Activated gamma-delta T cell treated with anti-CD3 and anti-CD28 coated beads, Interleukin-2, amount 50 U/mL, for 16 hours (primary cell): ENCODE results near the gene JAZF1.

Source experiments
- DNase-seq: peaks from one replicate; pipeline ENCODE4 v3.0.0-alpha.2; 2020; ENCODE audit warnings: low read depth

JAZF1 gene

GRCh38 chr7:28106321-28106829 is 74.2 kb downstream of the JAZF1 start:
- DNase-seq = no peak

GRCh38 chr7:28105234-28105633 is 75.4 kb downstream of the JAZF1 start:
- no peak for DNase-seq

- DNase-seq = no peak
Observed at GRCh38 chr7:28104811-28105210, 75.8 kb downstream of the JAZF1 start.

GRCh38 chr7:28104041-28104541 is 76.5 kb downstream of the JAZF1 start:
- DNase-seq = no peak

DNA sequence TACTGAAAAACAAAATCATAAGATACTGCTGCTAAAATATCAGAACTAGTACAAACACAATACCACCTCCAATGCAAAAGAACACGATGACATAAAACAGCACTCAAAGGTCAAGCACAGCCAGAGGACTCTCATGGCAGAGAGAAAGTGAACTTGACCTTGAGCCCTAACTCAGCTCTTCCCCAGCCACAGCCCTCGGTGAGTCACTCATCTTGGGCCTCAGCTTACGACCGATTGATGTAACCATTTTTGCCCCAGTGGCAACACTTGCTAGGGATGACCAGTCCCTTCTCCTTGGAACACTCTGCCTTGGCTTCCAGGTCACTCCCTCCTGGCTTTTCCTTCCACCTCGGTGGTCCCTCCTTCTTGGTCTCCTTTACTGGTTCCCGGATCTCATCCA is 77.8 kb downstream of the JAZF1 start:
- no peak for DNase-seq

DNA sequence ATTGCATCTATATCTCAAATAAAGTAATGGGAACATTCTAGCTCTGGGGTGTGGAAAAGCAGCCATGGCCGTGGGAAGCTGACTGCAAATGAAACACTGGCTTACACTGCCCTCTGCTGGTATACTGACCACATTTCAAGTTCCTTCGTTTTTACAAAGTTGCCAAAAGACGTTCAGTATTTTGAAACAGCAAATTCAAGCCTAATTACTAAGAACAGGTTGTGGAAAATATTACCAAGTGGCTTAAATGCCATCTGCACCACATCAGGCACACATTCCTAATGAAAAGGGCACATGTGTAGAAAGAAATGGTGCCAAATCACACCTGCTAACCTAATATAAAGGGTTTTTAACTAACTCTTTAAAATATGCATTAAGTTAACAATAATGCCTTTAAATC is 83.9 kb downstream of the JAZF1 start:
- DNase-seq = peak; percentile 17

DNA sequence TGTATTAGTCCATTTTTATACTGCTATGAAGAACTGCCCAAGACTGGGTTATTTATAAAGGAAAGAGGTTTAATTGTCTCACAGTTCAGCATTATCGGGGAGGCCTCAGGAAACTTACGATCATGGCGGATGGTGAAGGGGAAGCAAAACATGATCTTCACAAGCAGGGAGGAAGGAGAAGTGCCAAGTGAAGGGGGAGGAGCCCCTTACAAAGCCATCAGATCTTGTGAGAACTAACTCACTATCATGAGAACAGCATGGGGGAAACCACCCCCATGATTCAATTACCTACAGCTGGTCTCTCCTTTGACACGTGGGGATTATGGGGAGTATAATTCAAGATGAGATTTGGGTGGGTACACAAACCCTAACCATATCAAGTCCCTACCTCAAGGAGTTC is 85.4 kb downstream of the JAZF1 start:
- no peak for DNase-seq

DNA sequence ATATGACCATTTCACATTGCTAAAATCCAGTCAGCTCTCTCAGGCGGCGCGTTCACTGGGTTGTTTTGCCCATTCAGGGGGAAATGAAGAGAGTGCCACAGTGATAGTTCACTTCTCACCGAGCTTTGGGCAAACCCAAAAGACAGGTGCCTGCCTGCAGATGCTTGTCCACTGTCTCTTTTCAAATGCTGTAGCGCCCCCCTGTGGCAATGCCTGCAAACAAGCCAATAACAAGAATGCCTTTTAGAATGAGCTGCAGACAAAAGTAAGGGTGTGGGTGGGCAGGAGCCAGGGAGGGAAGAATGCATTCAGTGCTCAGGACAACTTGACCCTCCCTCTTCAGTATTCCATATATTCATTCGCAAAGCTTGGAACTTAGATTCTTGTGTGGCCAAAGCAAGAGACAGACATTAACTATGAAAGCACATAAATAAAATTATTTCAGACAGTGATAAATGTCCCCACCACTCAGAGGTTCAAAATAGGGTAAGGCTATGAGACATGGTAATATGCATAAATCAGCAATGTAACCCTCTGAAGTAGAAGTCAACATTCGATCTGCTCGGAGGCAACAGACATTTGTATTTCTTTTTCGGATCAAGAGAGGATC is 86.9 kb downstream of the JAZF1 start:
- DNase-seq = no peak

DNA sequence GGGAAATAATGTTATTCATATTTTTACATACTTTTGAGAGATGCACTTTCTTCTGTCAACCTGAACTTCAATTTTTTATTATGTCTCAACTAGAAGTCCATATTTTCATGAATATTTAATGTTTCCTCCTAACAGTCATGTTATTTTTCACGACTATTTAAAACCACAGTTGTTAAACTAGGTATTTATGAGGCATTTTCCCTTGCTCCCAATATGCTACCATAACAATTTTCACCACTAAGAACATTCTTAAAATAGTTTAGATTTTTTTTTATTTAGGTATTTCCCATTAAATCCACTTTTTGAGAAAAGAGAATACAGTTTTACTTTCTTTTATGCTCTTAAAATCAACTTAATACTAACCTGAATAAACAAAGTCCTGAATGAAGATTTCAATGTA is 89.4 kb downstream of the JAZF1 start:
- DNase-seq = no peak

- DNase-seq = no peak
Observed at GRCh38 chr7:28088901-28089714, 91.5 kb downstream of the JAZF1 start.

GRCh38 chr7:28088032-28088431 is 92.6 kb downstream of the JAZF1 start:
- no peak for DNase-seq

- no peak for DNase-seq
Observed at GRCh38 chr7:28086198-28086597, 94.4 kb downstream of the JAZF1 start.

- no peak for DNase-seq
Observed at GRCh38 chr7:28083998-28084985, 96.3 kb downstream of the JAZF1 start.

DNA sequence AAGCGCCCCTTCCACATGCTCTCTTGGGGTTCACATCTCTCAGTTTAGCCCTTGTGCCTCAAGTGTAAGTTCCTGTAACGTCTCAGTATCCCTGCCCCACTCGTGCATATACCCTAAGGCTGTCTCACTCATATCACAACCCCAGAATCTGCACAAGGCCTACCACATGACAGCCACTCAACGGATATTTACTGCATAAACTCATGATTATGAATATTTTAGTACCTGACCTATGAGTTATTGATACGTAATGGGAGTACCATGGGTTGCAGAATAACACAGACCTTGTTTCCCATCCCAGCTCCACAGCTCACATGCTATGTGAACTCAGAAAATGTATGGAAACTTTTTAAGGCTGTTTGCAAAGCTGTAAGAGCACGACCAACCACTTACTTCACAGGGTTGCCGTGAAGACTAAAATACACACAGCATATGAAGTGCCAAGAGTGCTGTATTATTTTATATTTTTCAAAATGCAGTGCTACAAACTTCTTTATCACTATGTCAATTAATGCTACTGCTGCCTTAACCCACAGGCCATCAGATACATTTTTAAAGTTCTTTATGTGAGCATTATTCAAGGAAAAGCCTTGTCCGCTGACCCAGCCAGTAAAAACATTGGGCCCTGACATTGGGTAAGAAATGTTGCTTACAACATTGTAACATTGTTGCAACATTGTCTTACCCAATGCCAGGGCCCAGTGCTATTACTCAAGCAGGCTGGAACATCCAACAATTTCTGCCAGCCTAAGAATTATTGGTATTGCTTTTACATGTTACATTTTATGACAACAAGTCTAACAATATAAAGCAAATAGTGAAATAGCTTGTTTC is 97.2 kb downstream of the JAZF1 start:
- DNase-seq = no peak

DNA sequence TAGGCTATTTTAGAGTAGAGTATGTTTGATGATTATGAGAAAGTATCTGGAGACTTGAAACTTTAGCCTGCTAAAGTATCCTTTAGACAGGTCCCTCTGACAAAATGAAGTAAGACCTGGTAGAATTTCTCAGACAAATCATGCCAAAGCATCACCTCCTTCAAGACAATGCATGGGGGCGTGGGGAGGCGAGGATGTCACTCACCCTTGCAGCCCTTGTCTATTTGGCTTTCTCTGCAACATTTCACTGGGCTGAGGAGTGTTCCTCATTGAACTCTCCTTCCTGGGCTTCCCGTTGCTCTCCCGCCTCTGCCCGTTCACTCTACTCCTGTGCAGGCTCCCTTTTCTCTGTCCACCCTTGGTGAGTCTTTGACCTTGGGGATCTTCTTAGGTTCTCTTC is 98.5 kb downstream of the JAZF1 start:
- no peak for DNase-seq

DNA sequence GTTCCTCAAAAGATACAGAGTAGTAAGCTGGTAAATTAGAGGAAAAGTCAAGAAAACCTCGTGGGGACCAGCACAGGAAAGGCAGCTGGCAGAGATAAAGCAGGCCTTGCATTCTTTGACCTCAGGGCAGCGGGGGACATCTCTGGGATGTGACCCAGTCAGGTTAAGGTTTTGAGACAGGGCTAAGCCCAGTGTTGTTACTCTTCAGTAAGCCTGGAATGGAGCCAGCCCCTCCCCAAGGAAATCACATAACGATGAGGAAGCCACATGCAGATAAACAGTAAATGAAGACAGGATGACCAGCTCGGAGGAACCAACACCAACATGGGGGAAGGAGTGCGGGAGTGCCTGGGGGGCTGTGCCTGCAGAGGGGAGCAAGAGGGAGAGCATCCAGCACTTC is 99.6 kb downstream of the JAZF1 start:
- no peak for DNase-seq

- DNase-seq = peak; percentile 31
Observed at GRCh38 chr7:28078036-28078901, 102.3 kb downstream of the JAZF1 start.

- no peak for DNase-seq
Observed at GRCh38 chr7:28077616-28078015, 103.0 kb downstream of the JAZF1 start.

GRCh38 chr7:28076423-28077200 is 104.0 kb downstream of the JAZF1 start:
- no peak for DNase-seq
